Fibroblast of villous mesenchyme (primary cell): ENCODE data around the gene MAD1L1. TPM values are rescaled to one million over a fixed set of nuclear protein-coding genes. Genes with fewer than 3 reads are reported as not detected.

ENCODE experiments used
- DNase-seq: peaks from one replicate; pipeline ENCODE4 v3.0.0-alpha.2; 2010; ENCODE audit warnings: low read depth
- H3K4me3 ChIP-seq: 2 replicates; pipeline ENCODE4 v1.5.1; 2011; ENCODE audit warnings: low read depth, mild to moderate bottlenecking, low read length
- CTCF ChIP-seq: IDR thresholded peaks from 2 replicates; pipeline ENCODE4 v1.5.1; 2012; ENCODE audit warnings: low read depth, mild to moderate bottlenecking, low read length; ENCODE audit not compliant: insufficient read depth
- total RNA-seq: library from RNA; depleted of rRNA; stranded (reverse); fragments of >200 nt; gene quantifications from 2 replicates; pipeline ENCODE4 v1.2.3, GENCODE V29; 2012

Gene MAD1L1
- total RNA-seq, 1 donor = 43.6 TPM

- TF ChIP-seq CTCF = no peak
- DNase-seq = no peak
- H3K4me3 ChIP-seq = no peak overlapping the region
Measured at GRCh38 chr7:2169923-2170575, 62.7 kb downstream of the MAD1L1 start.

- no peak for DNase-seq
- H3K4me3 ChIP-seq = no peak overlapping the region
- no peak for TF ChIP-seq CTCF
Measured at GRCh38 chr7:2168615-2169311, 64.0 kb downstream of the MAD1L1 start.

GRCh38 chr7:2166625-2167280, 66.0 kb downstream of the MAD1L1 start:
- TF ChIP-seq CTCF = no peak
- H3K4me3 ChIP-seq = no peak overlapping the region
- DNase-seq = peak; percentile 11

GRCh38 chr7:2165610-2166594, 66.8 kb downstream of the MAD1L1 start:
- no peak for TF ChIP-seq CTCF
- no peak for DNase-seq
- H3K4me3 ChIP-seq = no peak overlapping the region

- no peak for TF ChIP-seq CTCF
- no peak overlapping the region for H3K4me3 ChIP-seq
- DNase-seq = no peak
Measured at GRCh38 chr7:2165239-2165609, 67.5 kb downstream of the MAD1L1 start.

- no peak overlapping the region for H3K4me3 ChIP-seq
- DNase-seq = no peak
- TF ChIP-seq CTCF = no peak
Measured at GRCh38 chr7:2164646-2165045, 68.1 kb downstream of the MAD1L1 start.
